Measurements from ENCODE around the gene CEACAM20.

GRCh38 chr19:44557933-44558332 is 28.5 kb upstream of the CEACAM20 start:
- no peak for TF ChIP-seq CTCF (conservative IDR thresholded peaks at IDR 0.05; ENCODE audit: low read length)
- no peak for TF ChIP-seq EZH2phosphoT487 (IDR thresholded peaks at IDR 0.05; ENCODE audit: borderline replicate concordance)
